Vagina (tissue), 2 donors: ENCODE data around the gene PTMS. TPM values are rescaled to one million over a fixed set of nuclear protein-coding genes. Genes with fewer than 3 reads are reported as not detected.
"Not testable (repeated sequence)": the region's sequence is repeated elsewhere in the genome, so short reads cannot be mapped to it uniquely, and the experiment has no call there.

Source experiments
- DNase-seq, 2 donors: peaks; one replicate each; pipeline ENCODE4 v3.0.0-alpha.2; 2017; ENCODE audit errors: extremely low spot score in 2 of 2
- H3K27ac ChIP-seq: fragments of 200-600 bp; sonication (generic); one replicate; pipeline ENCODE4 v1.5.1; 2019
- H3K27me3 ChIP-seq: fragments of 200-600 bp; sonication (generic); one replicate; pipeline ENCODE4 v1.5.1; 2019
- H3K36me3 ChIP-seq, 2 donors: fragments of 200-600 bp; sonication (generic); one replicate each; pipeline ENCODE4 v1.5.1; 2017 to 2019
- H3K4me1 ChIP-seq: fragments of 200-600 bp; sonication (generic); one replicate; pipeline ENCODE4 v1.5.1; 2019
- H3K4me3 ChIP-seq, 2 donors: fragments of 200-600 bp; sonication (generic); 1 replicate in 1 of 2; 2 replicates in 1 of 2; pipeline ENCODE4 v1.5.1; 2016 to 2019
- H3K9me3 ChIP-seq: fragments of 200-600 bp; sonication (generic); one replicate; pipeline ENCODE4 v1.5.1; 2019
- CTCF ChIP-seq, 3 experiments: fragments of 450-650 bp in 2 of 3; fragments of 200-600 bp in 1 of 3; sonication (generic) in 1 of 3; IDR thresholded peaks; one replicate each; pipeline ENCODE4 v1.5.1; 2017 to 2019; ENCODE audit warnings: antibody characterized with exemption in 3 of 3, mild to moderate bottlenecking in 2 of 3, moderate library complexity in 2 of 3
- POLR2A ChIP-seq, 2 donors: fragments of 450-650 bp; IDR thresholded peaks; one replicate each; pipeline ENCODE4 v1.6.1; 2017; ENCODE audit warnings: antibody characterized with exemption in 2 of 2, mild to moderate bottlenecking in 2 of 2, moderate library complexity in 2 of 2
- POLR2AphosphoS5 ChIP-seq, 2 donors: sonication (generic); formaldehyde crosslinking; IDR thresholded peaks; one replicate each; pipeline ENCODE4 v1.9.0; 2017; ENCODE audit warnings: antibody characterized with exemption in 2 of 2, mild to moderate bottlenecking in 2 of 2, low read depth in 1 of 2; ENCODE audit not compliant: insufficient read depth in 1 of 2
- intact Hi-C: fragments of 100-400 bp; cut with DNase I; formaldehyde crosslinking; loops from one replicate; pipeline ENCODE4 v1.15.1; 2023
- total RNA-seq: library from RNA; depleted of rRNA; stranded (reverse); fragments of >200 nt; gene quantifications from one replicate; pipeline ENCODE4 v1.2.3, GENCODE V29; 2016

Gene PTMS
- total RNA-seq, 1 donor from 2014 or later, result 132 TPM

- H3K27ac ChIP-seq, result peak overlapping the region; percentile 33
- peaks cover 0 to 14% of the 10 kb centered on the region in 2 donors for H3K36me3 ChIP-seq
- no peak overlapping the region for H3K4me3 ChIP-seq
- TF ChIP-seq POLR2A (IDR thresholded peaks at IDR 0.05) (no peak), CTCF (IDR thresholded peaks at IDR 0.05) (peak in 2 of 3 experiments; percentile 74 to 75), POLR2AphosphoS5 (IDR thresholded peaks at IDR 0.05; ENCODE audit: insufficient read depth in 1 of 2, low read depth in 1 of 2) (peak in 1 of 2 donors; percentile 89)
- H3K27me3 ChIP-seq, result no peaks in the 10 kb centered on the region
- intact Hi-C loops, result loop anchor here (5.0 kb wide), 1 partner anchor 42 kb away; no protein-coding TSS in a partner anchor
- no peak for DNase-seq
- no peaks in the 10 kb centered on the region for H3K9me3 ChIP-seq
- peaks cover 5% of the 10 kb centered on the region for H3K4me1 ChIP-seq
Measured at GRCh38 chr12:6735448-6736191, 30.5 kb upstream of the PTMS start.

- H3K27ac ChIP-seq, result no peak overlapping the region
- peaks cover 0 to 6% of the 10 kb centered on the region in 2 donors for H3K36me3 ChIP-seq
- H3K27me3 ChIP-seq, result no peaks in the 10 kb centered on the region
- no peak overlapping the region for H3K4me3 ChIP-seq
- intact Hi-C loops, result loop anchor here (5.0 kb wide), 1 partner anchor 41 kb away; no protein-coding TSS in a partner anchor
- TF ChIP-seq POLR2AphosphoS5 (IDR thresholded peaks at IDR 0.05; ENCODE audit: insufficient read depth in 1 of 2, low read depth in 1 of 2) (no peak), CTCF (IDR thresholded peaks at IDR 0.05) (no peak), POLR2A (IDR thresholded peaks at IDR 0.05) (no peak)
- no peaks in the 10 kb centered on the region for H3K9me3 ChIP-seq
- DNase-seq, result no peak
- H3K4me1 ChIP-seq, result peaks cover 5% of the 10 kb centered on the region
Measured at GRCh38 chr12:6736754-6737153, 29.4 kb upstream of the PTMS start.

- H3K27ac ChIP-seq, H3K36me3 ChIP-seq, H3K9me3 ChIP-seq, intact Hi-C loops, H3K27me3 ChIP-seq, H3K4me1 ChIP-seq, H3K4me3 ChIP-seq, DNase-seq: not testable (repeated sequence)
Measured at GRCh38 chr12:6742080-6742479, 24.1 kb upstream of the PTMS start.

- Histone ChIP-seq H3K36me3 (peaks cover 0 to 14% of the 10 kb centered on the region in 2 donors), H3K27me3 (no peaks in the 10 kb centered on the region), H3K4me1 (no peaks in the 10 kb centered on the region), H3K4me3 (no peak overlapping the region), H3K27ac (no peak overlapping the region), H3K9me3 (no peaks in the 10 kb centered on the region)
- no peak for DNase-seq
- TF ChIP-seq CTCF (IDR thresholded peaks at IDR 0.05) (no peak), POLR2A (IDR thresholded peaks at IDR 0.05) (no peak), POLR2AphosphoS5 (IDR thresholded peaks at IDR 0.05; ENCODE audit: insufficient read depth in 1 of 2, low read depth in 1 of 2) (no peak)
- intact Hi-C loops, result no loop called here
Measured at GRCh38 chr12:6742834-6743233, 23.3 kb upstream of the PTMS start.

- H3K27me3 ChIP-seq, H3K4me1 ChIP-seq, intact Hi-C loops: not testable (repeated sequence)
Measured at GRCh38 chr12:6743300-6743699, 22.9 kb upstream of the PTMS start.

GRCh38 chr12:6745741-6746525 is 20.2 kb upstream of the PTMS start:
- TF ChIP-seq POLR2A (IDR thresholded peaks at IDR 0.05), result no peak
- TF ChIP-seq CTCF (IDR thresholded peaks at IDR 0.05), result no peak
- no peak for TF ChIP-seq POLR2AphosphoS5 (IDR thresholded peaks at IDR 0.05; ENCODE audit: insufficient read depth in 1 of 2, low read depth in 1 of 2)
- H3K27ac ChIP-seq, result no peak overlapping the region
- no peaks in the 10 kb centered on the region for H3K27me3 ChIP-seq
- H3K4me3 ChIP-seq, result no peak overlapping the region
- intact Hi-C loops, result no loop called here
- no peaks in the 10 kb centered on the region for H3K4me1 ChIP-seq
- no peaks in the 10 kb centered on the region for H3K9me3 ChIP-seq
- DNase-seq, result no peak
- H3K36me3 ChIP-seq, result peaks cover 0 to 42% of the 10 kb centered on the region in 2 donors

More at GRCh38 chr12:6743300-6743699, 22.9 kb upstream of the PTMS start:
- H3K36me3 ChIP-seq, result peaks cover 0 to 19% of the 10 kb centered on the region in 2 donors
- H3K4me3 ChIP-seq, DNase-seq, H3K9me3 ChIP-seq, H3K27ac ChIP-seq: not testable (repeated sequence)
